Measurements from ENCODE around the gene KLF1. TPM values are rescaled to one million over a fixed set of nuclear protein-coding genes. Genes with fewer than 3 reads are reported as not detected.

The KLF1 gene
- total RNA-seq = not detected in 2 replicates

DNA sequence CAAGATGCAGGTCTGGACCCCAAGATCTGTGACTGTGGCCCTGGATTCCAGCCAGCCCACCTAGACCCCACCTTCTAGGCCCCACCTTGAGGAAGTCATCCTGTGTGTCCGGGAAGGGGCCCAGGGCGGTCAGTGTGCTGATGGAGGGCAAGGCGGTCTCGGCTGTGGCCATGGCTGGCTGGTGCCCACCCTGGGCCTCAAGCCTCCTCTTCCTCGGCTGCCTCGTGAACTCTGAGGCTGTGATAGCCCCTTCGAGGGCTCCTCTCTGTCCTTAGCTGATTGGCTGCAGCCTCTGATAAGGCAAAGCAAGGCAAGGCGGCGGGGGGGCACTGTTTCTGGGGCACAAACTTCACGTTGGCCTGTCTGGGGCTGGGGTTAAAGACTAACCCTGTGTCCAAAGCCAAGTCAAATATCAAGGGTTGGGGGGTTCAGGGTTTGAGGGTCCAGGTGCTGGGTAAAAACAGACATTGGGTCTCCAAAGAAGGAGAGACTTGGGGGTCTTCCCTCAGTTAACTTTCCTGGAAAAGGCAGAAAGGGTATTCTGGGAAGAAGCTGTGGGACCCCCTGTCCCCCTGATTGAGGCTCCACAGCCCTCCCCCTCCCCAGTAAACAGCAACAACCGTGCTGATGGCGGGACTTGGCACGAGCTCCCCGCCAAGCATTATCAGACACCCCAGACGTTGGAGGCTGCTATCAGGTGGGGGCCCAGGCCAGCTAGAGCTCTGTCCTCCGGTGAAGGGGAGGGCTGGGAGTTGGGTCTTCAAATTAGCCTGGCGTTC lies at the start of gene KLF1:
KLF1 (minus strand) TSS at position 233 of the 779 bp plus-strand sequence; CDS start at position 172, 61 bp downstream.

GRCh38 chr19:12933287-12934072 lies 46.5 kb upstream of the KLF1 start, which contains the start of gene FARSA:
Gene FARSA (minus strand): TSS chr19:12933711. CDS start chr19:12933696, 15 bp downstream.

GRCh38 chr19:12890787-12891552 lies 4.0 kb upstream of the KLF1 start, which contains the start of gene GCDH:
Gene GCDH (plus strand): TSS chr19:12891160. CDS start chr19:12891305, 145 bp downstream.

DNA sequence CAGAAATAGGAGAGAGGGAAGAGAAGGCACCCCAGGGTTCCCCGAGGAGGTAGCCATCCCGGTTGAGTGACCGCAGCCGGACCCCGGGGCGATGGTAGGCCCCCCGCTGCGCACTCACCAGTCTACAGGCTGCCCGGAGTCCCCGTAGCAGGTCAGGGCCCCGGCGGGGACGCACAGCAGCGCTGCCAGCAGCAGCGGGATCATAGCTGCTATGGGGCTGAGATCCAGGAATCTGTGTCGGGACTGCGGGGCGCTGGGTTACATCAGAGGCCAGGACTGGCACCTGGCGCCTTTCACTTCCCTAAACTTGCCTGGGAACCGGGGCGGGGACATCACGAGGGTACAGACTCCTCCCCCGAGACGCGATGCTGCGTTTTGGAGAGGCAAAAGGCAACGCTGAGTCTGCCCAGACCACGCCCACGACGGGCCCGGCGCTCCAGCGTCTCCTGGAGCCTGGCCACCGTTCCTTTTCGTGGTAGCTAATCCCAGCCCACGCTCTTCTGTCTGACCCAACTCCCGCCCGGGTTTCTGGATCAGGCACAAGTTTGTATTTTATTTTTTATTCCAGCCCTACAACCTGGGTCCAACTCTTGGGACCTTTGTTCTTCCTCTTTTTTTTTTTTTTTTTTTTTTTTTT lies 5.7 kb downstream of the KLF1 start, which contains the start of gene DNASE2:
DNASE2 (minus strand) TSS at position 278 of the 637 bp plus-strand sequence; CDS start at position 204, 74 bp downstream.

GRCh38 chr19:12838182-12838885 lies 48.7 kb downstream of the KLF1 start, which contains the start of gene MAST1:
Gene MAST1 (plus strand): TSS chr19:12838515. CDS start chr19:12838573, 58 bp downstream.

DNA sequence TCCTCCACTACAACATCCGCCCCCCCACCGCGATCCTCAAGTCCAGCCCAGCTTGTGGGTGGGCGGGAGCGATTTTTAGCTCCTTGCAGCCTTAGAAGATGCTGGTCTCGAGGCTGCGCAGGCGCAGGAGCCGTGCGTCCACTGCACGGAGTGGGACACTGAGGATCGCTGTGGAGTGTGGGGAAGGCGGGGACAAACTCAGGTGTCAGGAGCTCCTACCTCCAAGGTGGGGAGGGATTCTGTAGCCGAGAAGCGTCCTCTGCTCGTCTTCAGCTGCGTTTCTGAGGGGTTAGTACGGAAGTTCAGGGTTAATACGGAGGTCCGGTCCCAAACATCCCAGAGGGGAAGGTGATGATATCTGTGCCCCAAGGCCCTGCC lies 52.4 kb downstream of the KLF1 start, which contains the start of gene RTBDN:
RTBDN (minus strand) TSS at position 14 of the 378 bp plus-strand sequence. CDS start 4,600 bp downstream, outside the sequence.

Other genes starting within 250 kb of the KLF1 start
- gene MAN2B1, start 220.5 kb downstream of the KLF1 start, total RNA-seq = 44.3 and 78.7 TPM in 2 replicates
- 8.5 and 10.4 TPM in 2 replicates for gene WDR83, start 220.4 kb downstream of the KLF1 start, total RNA-seq
- 65.2 and 76.4 TPM in 2 replicates for gene DHPS, start 205.3 kb downstream of the KLF1 start, total RNA-seq
- not detected in 2 replicates for gene GNG14, start 199.2 kb downstream of the KLF1 start, total RNA-seq
- gene FBXW9, start 190.6 kb downstream of the KLF1 start, total RNA-seq = 25.1 and 30.7 TPM in 2 replicates
- gene TNPO2, start 163.3 kb downstream of the KLF1 start, total RNA-seq = 44.5 and 46.6 TPM in 2 replicates
- 221 and 294 TPM in 2 replicates for gene TRIR, start 152.5 kb downstream of the KLF1 start, total RNA-seq
- gene GET3, start 149.7 kb downstream of the KLF1 start, total RNA-seq = 127 and 130 TPM in 2 replicates
- 0.38 TPM in 1 of 2 replicates, not detected in the other for gene BEST2, start 135.4 kb downstream of the KLF1 start, total RNA-seq
- 7.3 and 13.2 TPM in 2 replicates for gene HOOK2, start 111.6 kb downstream of the KLF1 start, total RNA-seq
- gene JUNB, start 95.7 kb downstream of the KLF1 start, total RNA-seq = 176 and 209 TPM in 2 replicates
- 394 and 417 TPM in 2 replicates for gene PRDX2, start 85.4 kb downstream of the KLF1 start, total RNA-seq
- gene THSD8, start 85.1 kb downstream of the KLF1 start, total RNA-seq = 0.76 TPM in 1 of 2 replicates, not detected in the other
- gene RNASEH2A, start 80.6 kb downstream of the KLF1 start, total RNA-seq = 12.3 and 59.2 TPM in 2 replicates
- gene RTBDN, start 52.6 kb downstream of the KLF1 start, total RNA-seq = not detected in 2 replicates
- 0.49 and 1.0 TPM in 2 replicates for gene MAST1, start 48.7 kb downstream of the KLF1 start, total RNA-seq
- gene DNASE2, start 5.8 kb downstream of the KLF1 start, total RNA-seq = 23.1 and 54.4 TPM in 2 replicates
- gene GCDH, start 4.0 kb upstream of the KLF1 start, total RNA-seq = 32.6 and 60.9 TPM in 2 replicates
- 0.25 and 0.33 TPM in 2 replicates for gene SYCE2, start 32.1 kb upstream of the KLF1 start, total RNA-seq
- 61.7 and 98.1 TPM in 2 replicates for gene FARSA, start 46.5 kb upstream of the KLF1 start, total RNA-seq
- 525 and 1,118 TPM in 2 replicates for gene CALR, start 51.4 kb upstream of the KLF1 start, total RNA-seq
- gene RAD23A, start 58.7 kb upstream of the KLF1 start, total RNA-seq = 104 and 117 TPM in 2 replicates
- 45.5 and 82.6 TPM in 2 replicates for gene GADD45GIP1, start 70.0 kb upstream of the KLF1 start, total RNA-seq
- 0.16 TPM in 1 of 2 replicates, not detected in the other for gene DAND5, start 82.4 kb upstream of the KLF1 start, total RNA-seq
- gene NFIX, start 108.3 kb upstream of the KLF1 start, total RNA-seq = 6.7 and 16.2 TPM in 2 replicates
- 2.9 and 6.4 TPM in 2 replicates for gene LYL1, start 215.7 kb upstream of the KLF1 start, total RNA-seq
- gene TRMT1, start 229.5 kb upstream of the KLF1 start, total RNA-seq = 42.7 and 48.6 TPM in 2 replicates
- 107 and 120 TPM in 2 replicates for gene NACC1, start 231.1 kb upstream of the KLF1 start, total RNA-seq